HG03457 (cell line): ENCODE data around the gene RHOV.

ENCODE experiments used
- ATAC-seq: cut with Tn5 transposase; IDR thresholded peaks from one replicate; pipeline ENCODE4 v1.9.1; 2021; ENCODE audit warnings: moderate number of reproducible peaks; ENCODE audit not compliant: unreplicated experiment

The RHOV gene

GRCh38 chr15:40846841-40847222 is 27.2 kb downstream of the RHOV start:
- no peak for ATAC-seq

- no peak for ATAC-seq
These were observed 28.3 kb downstream of the RHOV start for GRCh38 chr15:40845511-40846284.

- no peak for ATAC-seq
These were observed 29.0 kb downstream of the RHOV start for GRCh38 chr15:40845036-40845435.

- ATAC-seq: no peak
These were observed 29.4 kb downstream of the RHOV start for GRCh38 chr15:40844696-40845030.

- no peak for ATAC-seq
These were observed 29.9 kb downstream of the RHOV start, which contains the start of gene SPINT1 for GRCh38 chr15:40843885-40844695. Gene SPINT1 (plus strand): TSS chr15:40844048. CDS start chr15:40844555, 507 bp downstream.

- no peak for ATAC-seq
These were observed 30.7 kb downstream of the RHOV start for GRCh38 chr15:40843261-40843884.

- no peak for ATAC-seq
These were observed 32.3 kb downstream of the RHOV start for GRCh38 chr15:40841741-40842140.

GRCh38 chr15:40838756-40839155 is 35.3 kb downstream of the RHOV start:
- ATAC-seq: no peak

GRCh38 chr15:40836020-40836419 is 38.0 kb downstream of the RHOV start:
- no peak for ATAC-seq

- no peak for ATAC-seq
These were observed 41.1 kb downstream of the RHOV start for GRCh38 chr15:40832903-40833302.

- no peak for ATAC-seq
These were observed 42.2 kb downstream of the RHOV start for GRCh38 chr15:40831861-40832260.

GRCh38 chr15:40830884-40831283 is 43.1 kb downstream of the RHOV start:
- no peak for ATAC-seq

- ATAC-seq: no peak
These were observed 44.9 kb downstream of the RHOV start for GRCh38 chr15:40829115-40829514.

GRCh38 chr15:40828447-40829036 is 45.5 kb downstream of the RHOV start, which contains the start of gene PPP1R14D:
Gene PPP1R14D (minus strand): TSS chr15:40828708. CDS start chr15:40828641, 67 bp downstream.
- ATAC-seq: no peak

- no peak for ATAC-seq
These were observed 47.5 kb downstream of the RHOV start for GRCh38 chr15:40826423-40827075.

GRCh38 chr15:40825661-40826422 is 48.2 kb downstream of the RHOV start:
- no peak for ATAC-seq

- no peak for ATAC-seq
These were observed 50.3 kb downstream of the RHOV start for GRCh38 chr15:40823572-40824343.
